ENCODE measurements around the gene RGS5.

GRCh38 chr1:163202833-163203451 is at the start of gene RGS5:
- TF ChIP-seq, protein P1, sequence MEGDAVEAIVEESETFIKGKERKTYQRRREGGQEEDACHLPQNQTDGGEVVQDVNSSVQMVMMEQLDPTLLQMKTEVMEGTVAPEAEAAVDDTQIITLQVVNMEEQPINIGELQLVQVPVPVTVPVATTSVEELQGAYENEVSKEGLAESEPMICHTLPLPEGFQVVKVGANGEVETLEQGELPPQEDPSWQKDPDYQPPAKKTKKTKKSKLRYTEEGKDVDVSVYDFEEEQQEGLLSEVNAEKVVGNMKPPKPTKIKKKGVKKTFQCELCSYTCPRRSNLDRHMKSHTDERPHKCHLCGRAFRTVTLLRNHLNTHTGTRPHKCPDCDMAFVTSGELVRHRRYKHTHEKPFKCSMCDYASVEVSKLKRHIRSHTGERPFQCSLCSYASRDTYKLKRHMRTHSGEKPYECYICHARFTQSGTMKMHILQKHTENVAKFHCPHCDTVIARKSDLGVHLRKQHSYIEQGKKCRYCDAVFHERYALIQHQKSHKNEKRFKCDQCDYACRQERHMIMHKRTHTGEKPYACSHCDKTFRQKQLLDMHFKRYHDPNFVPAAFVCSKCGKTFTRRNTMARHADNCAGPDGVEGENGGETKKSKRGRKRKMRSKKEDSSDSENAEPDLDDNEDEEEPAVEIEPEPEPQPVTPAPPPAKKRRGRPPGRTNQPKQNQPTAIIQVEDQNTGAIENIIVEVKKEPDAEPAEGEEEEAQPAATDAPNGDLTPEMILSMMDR (IDR thresholded peaks at IDR 0.05) = no peak
- TF ChIP-seq EP300 (IDR thresholded peaks at IDR 0.05) (no peak), POLR2AphosphoS5 (IDR thresholded peaks at IDR 0.05) (no peak)
